GM12892 (cell line): Measurements from ENCODE around the gene BMP15.

Source experiments
- POLR2A ChIP-seq: IDR thresholded peaks from 2 replicates; pipeline ENCODE4 v1.6.1; 2011; ENCODE audit warnings: low read depth, low read length, control low read depth
- POLR2AphosphoS5 ChIP-seq: IDR thresholded peaks from 2 replicates; pipeline ENCODE4 v1.6.1; 2011; ENCODE audit warnings: low read depth, low read length, control low read depth
- TAF1 ChIP-seq: IDR thresholded peaks from 2 replicates; pipeline ENCODE4 v1.6.1; 2011; ENCODE audit warnings: low read depth, mild to moderate bottlenecking, control low read depth, low read length, borderline replicate concordance

GRCh38 chrX:50952406-50952805, 41.9 kb downstream of the BMP15 start:
- no peak for TF ChIP-seq POLR2AphosphoS5
- TF ChIP-seq POLR2A: no peak
- TF ChIP-seq TAF1: no peak
